ENCODE results near the gene CDK16. TPM values are rescaled to one million over a fixed set of nuclear protein-coding genes. Genes with fewer than 3 reads are reported as not detected.
A peak's percentile ranks its signal among the peaks of the same experiment; 100 is the strongest.

Gene CDK16
- total RNA-seq, 6 experiments from 2014 or later: 106 to 128 (median 114) TPM

DNA sequence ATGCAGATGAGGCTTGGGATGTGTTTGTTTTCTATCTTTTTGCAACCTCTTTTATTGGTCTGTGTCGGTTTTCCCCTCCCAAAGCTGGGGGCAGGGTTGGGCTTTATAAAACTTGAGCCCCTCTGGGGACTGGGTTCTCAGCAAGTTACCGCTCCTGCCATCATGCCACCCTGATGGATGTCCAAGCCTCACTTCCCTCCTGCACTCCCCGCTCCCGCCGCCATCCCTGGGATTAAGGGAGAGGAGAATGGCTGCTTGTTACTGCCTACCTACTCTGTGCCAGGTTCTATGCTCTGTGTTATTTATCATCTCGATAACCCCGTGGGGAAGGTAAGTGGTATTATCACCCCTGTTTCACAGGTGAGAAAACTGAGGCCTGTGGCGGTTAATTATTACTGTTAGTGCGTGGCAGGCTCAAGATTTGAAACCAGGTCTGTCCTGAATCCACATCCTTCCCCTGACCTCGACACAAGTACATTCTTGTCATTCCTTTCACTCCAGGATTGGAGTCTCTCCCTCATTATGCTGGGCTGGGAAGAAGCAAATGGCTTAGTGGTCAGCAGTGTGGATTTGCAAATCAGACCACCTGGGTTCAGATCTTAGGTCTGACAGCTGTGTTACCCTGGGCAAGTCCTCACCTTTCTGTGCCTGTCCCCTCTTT is 20.3 kb upstream of the CDK16 start:
- TF ChIP-seq CTCF (IDR thresholded peaks at IDR 0.05): no peak
- Mint-ChIP-seq H3K27me3 (ENCODE audit: insufficient read depth) (no peaks in the 10 kb centered on the region), H3K9me3 (no peaks in the 10 kb centered on the region), H3K27ac (peak overlapping the region; percentile 36; the same call in 1 of the 2 replicates), H3K4me1 (ENCODE audit: low read depth) (peaks cover 44% of the 10 kb centered on the region), H3K36me3 (ENCODE audit: low read depth) (peaks cover 20% of the 10 kb centered on the region; the same call in 1 of the 2 replicates), H3K4me3 (no peak overlapping the region; the same call in 1 of the 2 replicates)
- no peak for DNase-seq

DNA sequence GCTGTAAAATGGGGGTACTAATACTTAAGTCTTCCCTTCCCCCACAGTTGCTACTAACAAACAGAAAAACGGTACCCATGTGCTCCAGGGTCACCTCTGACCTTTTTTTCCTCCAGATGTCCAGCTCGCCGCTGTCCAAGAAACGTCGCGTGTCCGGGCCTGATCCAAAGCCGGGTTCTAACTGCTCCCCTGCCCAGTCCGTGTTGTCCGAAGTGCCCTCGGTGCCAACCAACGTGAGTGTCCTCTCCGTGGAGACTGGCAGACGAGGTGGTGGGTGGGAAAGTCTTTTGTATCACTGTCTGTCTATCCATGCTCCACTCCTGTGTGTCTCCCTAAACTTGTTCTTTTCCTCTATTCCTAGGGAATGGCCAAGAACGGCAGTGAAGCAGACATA is 19.8 kb upstream of the CDK16 start:
- Mint-ChIP-seq H3K36me3 (ENCODE audit: low read depth) (peaks cover 20% of the 10 kb centered on the region; the same call in 1 of the 2 replicates), H3K27me3 (ENCODE audit: insufficient read depth) (no peaks in the 10 kb centered on the region), H3K4me1 (ENCODE audit: low read depth) (peaks cover 39% of the 10 kb centered on the region), H3K4me3 (no peak overlapping the region; the same call in 1 of the 2 replicates), H3K9me3 (no peaks in the 10 kb centered on the region), H3K27ac (no peak overlapping the region)
- TF ChIP-seq CTCF (IDR thresholded peaks at IDR 0.05): no peak
- no peak for DNase-seq

GRCh38 chrX:47199286-47199685 is 19.2 kb upstream of the CDK16 start:
- TF ChIP-seq CTCF (IDR thresholded peaks at IDR 0.05): no peak
- H3K36me3 Mint-ChIP-seq (ENCODE audit: low read depth): peaks cover 20% of the 10 kb centered on the region; the same call in 1 of the 2 replicates
- H3K4me1 Mint-ChIP-seq (ENCODE audit: low read depth): peaks cover 39% of the 10 kb centered on the region
- H3K4me3 Mint-ChIP-seq: no peak overlapping the region
- H3K27me3 Mint-ChIP-seq (ENCODE audit: insufficient read depth): no peaks in the 10 kb centered on the region
- no peak for DNase-seq
- H3K9me3 Mint-ChIP-seq: no peaks in the 10 kb centered on the region
- no peak overlapping the region for H3K27ac Mint-ChIP-seq

- peaks cover 17% of the 10 kb centered on the region; the same call in 1 of the 2 replicates for H3K36me3 Mint-ChIP-seq (ENCODE audit: low read depth)
- no peaks in the 10 kb centered on the region for H3K27me3 Mint-ChIP-seq (ENCODE audit: insufficient read depth)
- no peaks in the 10 kb centered on the region for H3K9me3 Mint-ChIP-seq
- TF ChIP-seq CTCF (IDR thresholded peaks at IDR 0.05): peak; percentile 24
- H3K4me3 Mint-ChIP-seq: no peak overlapping the region
- H3K4me1 Mint-ChIP-seq (ENCODE audit: low read depth): peaks cover 32% of the 10 kb centered on the region
- H3K27ac Mint-ChIP-seq: peak overlapping the region; percentile 49; the same call in 1 of the 2 replicates
- peak; percentile 33 for DNase-seq
These were observed 17.9 kb upstream of the CDK16 start for GRCh38 chrX:47200385-47201150.

DNA sequence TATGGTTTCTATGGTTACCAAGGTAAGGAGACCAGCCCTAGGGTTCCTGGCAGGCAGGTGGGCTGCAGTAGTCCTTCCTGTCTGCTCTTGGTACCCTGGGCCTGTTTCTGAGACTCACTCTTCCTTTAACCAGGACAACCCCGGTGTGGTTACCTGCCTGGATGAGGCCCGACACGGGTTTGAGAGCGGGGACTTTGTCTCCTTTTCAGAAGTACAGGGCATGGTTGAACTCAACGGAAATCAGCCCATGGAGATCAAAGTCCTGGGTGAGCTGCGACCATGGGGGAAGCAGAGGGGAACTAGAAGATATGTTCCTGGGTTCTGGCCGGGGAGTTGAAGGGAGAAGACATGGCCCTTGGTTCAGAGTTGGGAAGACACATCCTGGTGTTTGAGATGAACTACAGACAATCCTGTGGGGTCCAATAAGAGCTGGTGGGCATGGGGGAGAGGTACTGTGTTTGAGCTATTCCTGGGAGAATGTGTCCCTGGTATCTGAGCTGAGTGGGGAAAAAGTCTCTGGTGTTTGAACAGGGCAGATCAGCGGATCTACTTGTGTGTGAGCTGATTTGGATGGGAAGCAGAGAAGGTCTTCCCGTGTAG is 17.0 kb upstream of the CDK16 start:
- peaks cover 10% of the 10 kb centered on the region; the same call in 1 of the 2 replicates for H3K36me3 Mint-ChIP-seq (ENCODE audit: low read depth)
- no peak for DNase-seq
- H3K27me3 Mint-ChIP-seq (ENCODE audit: insufficient read depth): no peaks in the 10 kb centered on the region
- peaks cover 23% of the 10 kb centered on the region for H3K4me1 Mint-ChIP-seq (ENCODE audit: low read depth)
- H3K27ac Mint-ChIP-seq: peak overlapping the region; percentile 31
- no peak for TF ChIP-seq CTCF (IDR thresholded peaks at IDR 0.05)
- no peak overlapping the region for H3K4me3 Mint-ChIP-seq
- H3K9me3 Mint-ChIP-seq: no peaks in the 10 kb centered on the region
